Esophagus muscularis mucosa (tissue), 4 donors: Measurements from ENCODE around the gene PGAP3. TPM values are rescaled to one million over a fixed set of nuclear protein-coding genes. Genes with fewer than 3 reads are reported as not detected.
A peak's percentile ranks its signal among the peaks of the same experiment; 100 is the strongest.

ENCODE experiments used
- DNase-seq: peaks from one replicate; pipeline ENCODE4 v3.0.0-alpha.2; 2017; ENCODE audit errors: extremely low spot score
- H3K27ac ChIP-seq, 4 donors: fragments of 200-600 bp; sonication (generic); replicated peaks in 1 of 4; 1 replicate in 3 of 4; 2 replicates in 1 of 4; pipeline ENCODE4 v1.5.1; 2016 to 2019; ENCODE audit warnings: mild to moderate bottlenecking in 1 of 4
- H3K27me3 ChIP-seq, 4 donors: fragments of 200-600 bp; sonication (generic); one replicate each; pipeline versions ENCODE4 v1.5.1 to v1.6.0; 2016 to 2019
- H3K36me3 ChIP-seq, 4 donors: fragments of 200-600 bp; sonication (generic); one replicate each; pipeline ENCODE4 v1.5.1; 2016 to 2019
- H3K4me1 ChIP-seq, 4 donors: fragments of 200-600 bp; sonication (generic); one replicate each; pipeline ENCODE4 v1.5.1; 2016 to 2019
- H3K4me3 ChIP-seq, 4 donors: fragments of 200-600 bp; sonication (generic); 1 replicate in 2 of 4; 2 replicates in 2 of 4; pipeline ENCODE4 v1.5.1; 2016 to 2019; ENCODE audit warnings: mild to moderate bottlenecking in 4 of 4, moderate library complexity in 1 of 4
- H3K9me3 ChIP-seq, 4 donors: fragments of 200-600 bp; sonication (generic); 1 replicate in 3 of 4; 2 replicates in 1 of 4; pipeline ENCODE4 v1.5.1; 2016 to 2019
- EP300 ChIP-seq: sonication (generic); formaldehyde crosslinking; IDR thresholded peaks from one replicate; pipeline ENCODE4 v1.6.1; 2017; ENCODE audit warnings: antibody characterized with exemption
- POLR2A ChIP-seq: fragments of 450-650 bp; IDR thresholded peaks from one replicate; pipeline ENCODE4 v1.6.1; 2017; ENCODE audit warnings: antibody characterized with exemption, moderate library complexity, mild to moderate bottlenecking, low read depth
- POLR2AphosphoS5 ChIP-seq, 2 donors: sonication (generic); formaldehyde crosslinking; IDR thresholded peaks; one replicate each; pipeline ENCODE4 v1.6.1; 2017; ENCODE audit warnings: antibody characterized with exemption in 2 of 2
- WGBS: methylation state at CpG from one replicate; pipeline ENCODE4 v1.1.5; 2018; 5-methylcytosine and 5-hydroxymethylcytosine counted together
- intact Hi-C: fragments of 100-400 bp; cut with DNase I; formaldehyde crosslinking; loops from one replicate; pipeline ENCODE4 v1.15.1; 2023
- total RNA-seq, 4 donors: library from RNA; depleted of rRNA; stranded (reverse); fragments of >200 nt; gene quantifications; one replicate each; pipeline versions ENCODE4 v1.1.0 to v1.2.1, GENCODE V29; 2016
- TF ChIP-seq, protein P1 (sequence below), 3 experiments: fragments of 200-600 bp in 2 of 3; fragments of 450-650 bp in 1 of 3; sonication (generic) in 2 of 3; IDR thresholded peaks; one replicate each; pipeline ENCODE4 v1.5.1; 2017 to 2019; ENCODE audit warnings: antibody characterized with exemption in 3 of 3, mild to moderate bottlenecking in 2 of 3, moderate library complexity in 1 of 3

The PGAP3 gene
- total RNA-seq, 4 donors from 2014 or later, result 6.2 to 9.4 (median 8.5) TPM

- Histone ChIP-seq H3K36me3 (peaks cover 0 to 3% (median under 1%) of the 10 kb centered on the region in 4 donors), H3K4me1 (peaks cover 37 to 71% (median 70%) of the 10 kb centered on the region in 4 donors), H3K27me3 (peaks cover 0 to 77% (median 42%) of the 10 kb centered on the region in 4 donors), H3K27ac (peak within 1 kb of the TSS; percentile 38 to 69 (median 60)), H3K9me3 (no peaks in the 10 kb centered on the region), H3K4me3 (peak within 1 kb of the TSS; percentile 48 to 62 (median 54))
- 5% methylated on average over 40 of the region's 85 CpGs for WGBS
- intact Hi-C loops, result no loop called here
- DNase-seq, result no peak
- no peak for TF ChIP-seq EP300
- TF ChIP-seq POLR2AphosphoS5 (IDR thresholded peaks at IDR 0.05), result peak in 1 of 2 donors; percentile 36
- TF ChIP-seq, protein P1, sequence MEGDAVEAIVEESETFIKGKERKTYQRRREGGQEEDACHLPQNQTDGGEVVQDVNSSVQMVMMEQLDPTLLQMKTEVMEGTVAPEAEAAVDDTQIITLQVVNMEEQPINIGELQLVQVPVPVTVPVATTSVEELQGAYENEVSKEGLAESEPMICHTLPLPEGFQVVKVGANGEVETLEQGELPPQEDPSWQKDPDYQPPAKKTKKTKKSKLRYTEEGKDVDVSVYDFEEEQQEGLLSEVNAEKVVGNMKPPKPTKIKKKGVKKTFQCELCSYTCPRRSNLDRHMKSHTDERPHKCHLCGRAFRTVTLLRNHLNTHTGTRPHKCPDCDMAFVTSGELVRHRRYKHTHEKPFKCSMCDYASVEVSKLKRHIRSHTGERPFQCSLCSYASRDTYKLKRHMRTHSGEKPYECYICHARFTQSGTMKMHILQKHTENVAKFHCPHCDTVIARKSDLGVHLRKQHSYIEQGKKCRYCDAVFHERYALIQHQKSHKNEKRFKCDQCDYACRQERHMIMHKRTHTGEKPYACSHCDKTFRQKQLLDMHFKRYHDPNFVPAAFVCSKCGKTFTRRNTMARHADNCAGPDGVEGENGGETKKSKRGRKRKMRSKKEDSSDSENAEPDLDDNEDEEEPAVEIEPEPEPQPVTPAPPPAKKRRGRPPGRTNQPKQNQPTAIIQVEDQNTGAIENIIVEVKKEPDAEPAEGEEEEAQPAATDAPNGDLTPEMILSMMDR (IDR thresholded peaks at IDR 0.05), result peak; percentile 58 to 75 (median 58)
These were observed 19.6 kb downstream of the PGAP3 start, which contains the start of gene PNMT for GRCh38 chr17:39667945-39668924. Gene PNMT, plus strand, starts transcription at chr17:39668453. Its CDS starts 23 bp downstream, at chr17:39668476.

GRCh38 chr17:39667262-39667944 lies 20.5 kb downstream of the PGAP3 start:
- Histone ChIP-seq H3K36me3 (peaks cover 0 to 9% (median 6%) of the 10 kb centered on the region in 4 donors), H3K27me3 (peaks cover 0 to 77% (median 42%) of the 10 kb centered on the region in 4 donors), H3K4me3 (peak overlapping the region; percentile 48 to 62 (median 54)), H3K27ac (peak overlapping the region; percentile 38 to 69 (median 60)), H3K9me3 (no peaks in the 10 kb centered on the region), H3K4me1 (peaks cover 45 to 79% (median 78%) of the 10 kb centered on the region in 4 donors)
- intact Hi-C loops, result no loop called here
- TF ChIP-seq POLR2A (no peak), EP300 (no peak), POLR2AphosphoS5 (IDR thresholded peaks at IDR 0.05) (peak in 1 of 2 donors; percentile 15)
- TF ChIP-seq, protein P1 (IDR thresholded peaks at IDR 0.05), result no peak
- no peak for DNase-seq
- 16% methylated on average over 13 of the region's 49 CpGs for WGBS

GRCh38 chr17:39666601-39667261 lies 21.1 kb downstream of the PGAP3 start:
- no peaks in the 10 kb centered on the region for H3K9me3 ChIP-seq
- TF ChIP-seq, protein P1 (IDR thresholded peaks at IDR 0.05), result no peak
- TF ChIP-seq POLR2AphosphoS5 (IDR thresholded peaks at IDR 0.05) (peak in 1 of 2 donors; percentile 12), POLR2A (no peak)
- H3K4me1 ChIP-seq, result peaks cover 49 to 83% (median 80%) of the 10 kb centered on the region in 4 donors
- H3K4me3 ChIP-seq, result peak overlapping the region; percentile 48 to 62 (median 54)
- H3K27ac ChIP-seq, result peak overlapping the region; percentile 38 to 69 (median 60)
- no peak for DNase-seq
- peaks cover 0 to 15% (median 13%) of the 10 kb centered on the region in 4 donors for H3K36me3 ChIP-seq
- intact Hi-C loops, result no loop called here
- H3K27me3 ChIP-seq, result peaks cover 0 to 71% (median 42%) of the 10 kb centered on the region in 4 donors
- WGBS, result 82% methylated on average over 3 of the region's 11 CpGs

DNA sequence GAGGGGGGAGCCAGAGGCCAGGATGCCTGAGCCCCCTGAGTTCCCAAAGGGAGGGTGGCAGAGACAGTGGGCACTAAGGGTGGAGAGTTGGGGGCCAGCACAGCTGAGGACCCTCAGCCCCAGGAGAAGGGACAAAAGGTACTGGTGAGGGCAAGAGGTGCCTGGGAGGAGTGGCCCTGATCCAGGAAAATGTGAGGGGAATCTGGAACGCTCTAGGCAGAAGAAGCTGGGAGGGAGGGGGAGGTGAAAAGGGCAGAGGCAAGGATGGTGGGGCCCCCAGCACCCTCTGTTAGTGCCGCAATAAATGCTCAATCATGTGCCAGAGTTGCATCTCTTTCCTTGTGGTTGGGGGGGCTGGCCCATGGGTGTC lies 21.6 kb downstream of the PGAP3 start:
- Histone ChIP-seq H3K4me3 (no peak overlapping the region), H3K9me3 (no peaks in the 10 kb centered on the region), H3K36me3 (peaks cover 0 to 20% (median 17%) of the 10 kb centered on the region in 4 donors), H3K27ac (peak overlapping the region; percentile 29 to 61 (median 46)), H3K27me3 (peaks cover 0 to 66% (median 41%) of the 10 kb centered on the region in 4 donors), H3K4me1 (peaks cover 49 to 83% (median 80%) of the 10 kb centered on the region in 4 donors)
- 46% methylated on average over 2 of the region's 2 CpGs for WGBS
- DNase-seq, result no peak
- TF ChIP-seq POLR2A (no peak), POLR2AphosphoS5 (IDR thresholded peaks at IDR 0.05) (no peak), EP300 (no peak)
- TF ChIP-seq, protein P1 (IDR thresholded peaks at IDR 0.05), result no peak
- intact Hi-C loops, result no loop called here
